WTC11 (cell line): Measurements from ENCODE around the gene KIAA1755. TPM values are rescaled to one million over a fixed set of nuclear protein-coding genes. Genes with fewer than 3 reads are reported as not detected.

ENCODE experiments used
- ATAC-seq: fragments of 200-7000 bp; cut with Tn5 transposase; 2 replicates; pipeline ENCODE4 v1.10.0; 2021; ENCODE audit warnings: mild to moderate bottlenecking, moderate library complexity
- CTCF ChIA-PET: fragments of 300-600 bp; sonication (Branson Sonifier 250); formaldehyde crosslinking; loops from one replicate; lab custom pipeline; 2021; ENCODE audit warnings: antibody characterized with exemption; lab: Charles Lee
- POLR2A ChIA-PET: fragments of 350-600 bp; sonication (Branson Sonifier 250); formaldehyde crosslinking; loops from one replicate; lab custom pipeline; 2021; ENCODE audit warnings: antibody characterized with exemption; lab: Charles Lee
- DNase-seq: peaks from one replicate; pipeline ENCODE4 v3.0.0; 2021; ENCODE audit warnings: low spot score
- H3K27ac Mint-ChIP-seq: 2 replicates; pipeline ENCODE4 v1.8.0; 2021; ENCODE audit warnings: mixed read lengths
- H3K27me3 Mint-ChIP-seq: 2 replicates; pipeline ENCODE4 v1.8.0; 2021; ENCODE audit warnings: low read depth, mild to moderate bottlenecking, moderate library complexity, mixed read lengths
- H3K36me3 Mint-ChIP-seq: 2 replicates; pipeline ENCODE4 v1.8.0; 2021; ENCODE audit warnings: mixed read lengths
- H3K4me1 Mint-ChIP-seq: 2 replicates; pipeline ENCODE4 v1.8.0; 2022; ENCODE audit warnings: mixed read lengths
- H3K4me3 Mint-ChIP-seq: 2 replicates; pipeline ENCODE4 v1.8.0; 2021; ENCODE audit warnings: mild to moderate bottlenecking, moderate library complexity, mixed read lengths
- H3K9me3 Mint-ChIP-seq: 2 replicates; pipeline ENCODE4 v1.8.0; 2021; ENCODE audit warnings: mixed read lengths
- EMX1 ChIP-seq: fragments of 250-450 bp; sonication (Bioruptor Pico); IDR thresholded peaks from 2 replicates; pipeline ENCODE4 v1.8.0; 2021; ENCODE audit warnings: mild to moderate bottlenecking
- JAZF1 ChIP-seq: fragments of 250-450 bp; sonication (Bioruptor Pico); IDR thresholded peaks from 2 replicates; pipeline ENCODE4 v1.9.0; 2021; ENCODE audit warnings: moderate library complexity, mild to moderate bottlenecking, inconsistent platforms
- MYBL2 ChIP-seq: sonication (generic); formaldehyde crosslinking; IDR thresholded peaks from 2 replicates; pipeline ENCODE4 v1.8.1; 2023; ENCODE audit warnings: mild to moderate bottlenecking, moderate library complexity, missing genetic modification reagents
- NFATC4 ChIP-seq: fragments of 250-450 bp; sonication (Bioruptor Pico); IDR thresholded peaks from 2 replicates; pipeline ENCODE4 v1.9.0; 2021; ENCODE audit warnings: mild to moderate bottlenecking
- NFE2L1 ChIP-seq: sonication (generic); formaldehyde crosslinking; IDR thresholded peaks from 2 replicates; pipeline ENCODE4 v1.8.1; 2023; ENCODE audit warnings: missing genetic modification reagents
- NR1H2 ChIP-seq: sonication (generic); formaldehyde crosslinking; IDR thresholded peaks from 2 replicates; pipeline ENCODE4 v1.9.0; 2021; ENCODE audit warnings: mild to moderate bottlenecking, moderate library complexity, missing genetic modification reagents
- SMAD3 ChIP-seq: sonication (generic); formaldehyde crosslinking; IDR thresholded peaks from 2 replicates; pipeline ENCODE4 v1.8.0; 2022; ENCODE audit warnings: missing genetic modification reagents, mild to moderate bottlenecking, borderline replicate concordance
- SOX15 ChIP-seq: fragments of 250-450 bp; sonication (Bioruptor Pico); IDR thresholded peaks from 2 replicates; pipeline ENCODE4 v1.9.0; 2021; ENCODE audit warnings: mild to moderate bottlenecking
- SP1 ChIP-seq: sonication (generic); formaldehyde crosslinking; conservative IDR thresholded peaks from 2 replicates; pipeline ENCODE4 v1.8.1; 2022; ENCODE audit warnings: missing genetic modification reagents
- TCF7 ChIP-seq: sonication (generic); formaldehyde crosslinking; IDR thresholded peaks from 2 replicates; pipeline ENCODE4 v1.8.0; 2022; ENCODE audit warnings: mild to moderate bottlenecking, low read depth, missing genetic modification reagents, moderate library complexity
- TEAD4 ChIP-seq: sonication (generic); formaldehyde crosslinking; IDR thresholded peaks from 2 replicates; pipeline ENCODE4 v1.8.0; 2022; ENCODE audit warnings: mild to moderate bottlenecking, missing genetic modification reagents
- ZNF232 ChIP-seq: sonication (generic); formaldehyde crosslinking; IDR thresholded peaks from 2 replicates; pipeline ENCODE4 v1.8.0; 2022; ENCODE audit warnings: mild to moderate bottlenecking, missing genetic modification reagents
- total RNA-seq: library from RNA; stranded (reverse); gene quantifications from 3 replicates; pipeline ENCODE4 v1.2.3, GENCODE V29; 2021
- TF ChIP-seq, protein P1 (sequence below): sonication (generic); formaldehyde crosslinking; IDR thresholded peaks from 2 replicates; pipeline ENCODE4 v1.8.1; 2023; ENCODE audit warnings: mild to moderate bottlenecking, missing genetic modification reagents, moderate library complexity
- TF ChIP-seq, protein P2 (sequence below): sonication (generic); formaldehyde crosslinking; IDR thresholded peaks from 2 replicates; pipeline ENCODE4 v1.8.0; 2022; ENCODE audit warnings: mild to moderate bottlenecking, missing genetic modification reagents
- TF ChIP-seq, protein P3 (sequence below): sonication (generic); formaldehyde crosslinking; IDR thresholded peaks from 2 replicates; pipeline ENCODE4 v1.8.1; 2022; ENCODE audit warnings: low read depth, mild to moderate bottlenecking, moderate library complexity, missing genetic modification reagents, borderline replicate concordance
- TF ChIP-seq, protein P4 (sequence below): sonication (generic); formaldehyde crosslinking; IDR thresholded peaks from 2 replicates; pipeline ENCODE4 v1.8.1; 2023; ENCODE audit warnings: mild to moderate bottlenecking, moderate library complexity, missing genetic modification reagents
- TF ChIP-seq, protein P5 (sequence below): sonication (generic); formaldehyde crosslinking; conservative IDR thresholded peaks from 2 replicates; pipeline ENCODE4 v1.8.1; 2022; ENCODE audit warnings: mild to moderate bottlenecking, missing genetic modification reagents
- TF ChIP-seq, protein P6 (sequence below): fragments of 250-450 bp; sonication (Bioruptor Pico); IDR thresholded peaks from 2 replicates; pipeline ENCODE4 v1.9.0; 2021; ENCODE audit warnings: mild to moderate bottlenecking

Gene KIAA1755
- total RNA-seq, 1 experiment from 2014 or later, result 0.50 TPM

DNA sequence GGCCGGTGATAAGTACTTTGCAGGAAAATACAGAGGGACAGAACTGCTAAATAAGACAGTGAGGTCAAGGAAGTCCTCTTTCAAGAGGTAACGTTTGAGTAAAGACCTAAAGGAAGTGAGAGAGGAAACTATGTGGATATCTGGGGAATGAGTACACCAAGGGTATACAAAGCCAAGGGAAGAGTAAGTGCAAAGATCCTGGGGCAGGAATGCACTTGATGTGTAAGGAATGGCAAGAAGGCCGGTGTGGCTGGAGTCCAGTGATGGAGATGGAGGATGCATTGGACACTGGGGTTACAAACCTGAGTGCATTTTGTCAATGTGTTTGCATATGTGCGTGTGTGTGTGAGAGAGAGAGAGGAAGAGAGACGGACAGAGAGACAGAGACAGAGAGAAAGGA, 63.3 kb downstream of the KIAA1755 start:
- CTCF ChIA-PET, result interaction anchor here (1.0 to 1.7 kb wide), 4 partner anchors 22 to 140 kb away, joined by 3 to 4 read pairs (median 4); no protein-coding TSS in a partner anchor

DNA sequence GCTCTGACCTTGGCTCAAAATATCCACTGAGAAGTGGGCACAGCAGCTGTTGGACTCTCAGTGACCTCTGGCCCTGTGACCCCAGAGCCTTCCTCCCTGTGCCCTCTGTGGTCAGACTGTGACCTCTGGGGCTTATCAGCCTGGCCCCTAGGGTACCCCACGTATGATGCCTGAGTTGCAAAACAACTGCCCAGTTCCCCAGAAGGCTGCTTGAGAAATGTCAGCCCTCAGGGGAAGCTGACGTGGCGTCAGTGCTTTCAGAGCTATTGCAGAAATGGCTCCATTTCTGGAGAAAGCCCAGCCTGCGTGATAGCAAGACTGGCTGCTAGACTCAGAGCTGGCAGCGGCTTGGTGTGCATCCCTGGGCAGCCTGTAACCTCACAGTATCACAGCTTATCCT, 63.9 kb downstream of the KIAA1755 start:
- Mint-ChIP-seq H3K27me3 (no peaks in the 10 kb centered on the region; the same call in 1 of the 2 replicates), H3K4me1 (peaks cover 12% of the 10 kb centered on the region), H3K4me3 (no peak overlapping the region), H3K36me3 (peaks cover 6% of the 10 kb centered on the region), H3K9me3 (peaks cover 10% of the 10 kb centered on the region), H3K27ac (no peak overlapping the region)
- ChIA-PET CTCF (interaction anchor here (0.7 to 1.7 kb wide), 8 partner anchors 9 to 139 kb away, joined by 3 to 6 read pairs (median 4); no protein-coding TSS in a partner anchor), POLR2A (no interaction called here)
- no peak for ATAC-seq
- DNase-seq, result no peak
- TF ChIP-seq, protein P1, sequence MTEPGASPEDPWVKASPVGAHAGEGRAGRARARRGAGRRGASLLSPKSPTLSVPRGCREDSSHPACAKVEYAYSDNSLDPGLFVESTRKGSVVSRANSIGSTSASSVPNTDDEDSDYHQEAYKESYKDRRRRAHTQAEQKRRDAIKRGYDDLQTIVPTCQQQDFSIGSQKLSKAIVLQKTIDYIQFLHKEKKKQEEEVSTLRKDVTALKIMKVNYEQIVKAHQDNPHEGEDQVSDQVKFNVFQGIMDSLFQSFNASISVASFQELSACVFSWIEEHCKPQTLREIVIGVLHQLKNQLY, result no peak
- TF ChIP-seq NFATC4 (CRISPR knock-in tag) (no peak), TEAD4 (CRISPR knock-in tag) (no peak), NFE2L1 (CRISPR knock-in tag) (no peak), EMX1 (CRISPR knock-in tag) (no peak), NR1H2 (CRISPR knock-in tag) (no peak), SMAD3 (no peak), ZNF232 (CRISPR knock-in tag) (no peak), SOX15 (CRISPR knock-in tag) (no peak), SP1 (no peak), TCF7 (CRISPR knock-in tag) (no peak), MYBL2 (CRISPR knock-in tag) (no peak), JAZF1 (no peak)
- TF ChIP-seq, protein P2, sequence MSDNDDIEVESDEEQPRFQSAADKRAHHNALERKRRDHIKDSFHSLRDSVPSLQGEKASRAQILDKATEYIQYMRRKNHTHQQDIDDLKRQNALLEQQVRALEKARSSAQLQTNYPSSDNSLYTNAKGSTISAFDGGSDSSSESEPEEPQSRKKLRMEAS, result no peak
- TF ChIP-seq, protein P3, sequence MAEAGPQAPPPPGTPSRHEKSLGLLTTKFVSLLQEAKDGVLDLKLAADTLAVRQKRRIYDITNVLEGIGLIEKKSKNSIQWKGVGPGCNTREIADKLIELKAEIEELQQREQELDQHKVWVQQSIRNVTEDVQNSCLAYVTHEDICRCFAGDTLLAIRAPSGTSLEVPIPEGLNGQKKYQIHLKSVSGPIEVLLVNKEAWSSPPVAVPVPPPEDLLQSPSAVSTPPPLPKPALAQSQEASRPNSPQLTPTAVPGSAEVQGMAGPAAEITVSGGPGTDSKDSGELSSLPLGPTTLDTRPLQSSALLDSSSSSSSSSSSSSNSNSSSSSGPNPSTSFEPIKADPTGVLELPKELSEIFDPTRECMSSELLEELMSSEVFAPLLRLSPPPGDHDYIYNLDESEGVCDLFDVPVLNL (CRISPR knock-in tag), result no peak
- TF ChIP-seq, protein P4, sequence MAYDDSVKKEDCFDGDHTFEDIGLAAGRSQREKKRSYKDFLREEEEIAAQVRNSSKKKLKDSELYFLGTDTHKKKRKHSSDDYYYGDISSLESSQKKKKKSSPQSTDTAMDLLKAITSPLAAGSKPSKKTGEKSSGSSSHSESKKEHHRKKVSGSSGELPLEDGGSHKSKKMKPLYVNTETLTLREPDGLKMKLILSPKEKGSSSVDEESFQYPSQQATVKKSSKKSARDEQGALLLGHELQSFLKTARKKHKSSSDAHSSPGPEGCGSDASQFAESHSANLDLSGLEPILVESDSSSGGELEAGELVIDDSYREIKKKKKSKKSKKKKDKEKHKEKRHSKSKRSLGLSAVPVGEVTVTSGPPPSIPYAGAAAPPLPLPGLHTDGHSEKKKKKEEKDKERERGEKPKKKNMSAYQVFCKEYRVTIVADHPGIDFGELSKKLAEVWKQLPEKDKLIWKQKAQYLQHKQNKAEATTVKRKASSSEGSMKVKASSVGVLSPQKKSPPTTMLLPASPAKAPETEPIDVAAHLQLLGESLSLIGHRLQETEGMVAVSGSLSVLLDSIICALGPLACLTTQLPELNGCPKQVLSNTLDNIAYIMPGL (CRISPR knock-in tag), result no peak
- TF ChIP-seq, protein P5, sequence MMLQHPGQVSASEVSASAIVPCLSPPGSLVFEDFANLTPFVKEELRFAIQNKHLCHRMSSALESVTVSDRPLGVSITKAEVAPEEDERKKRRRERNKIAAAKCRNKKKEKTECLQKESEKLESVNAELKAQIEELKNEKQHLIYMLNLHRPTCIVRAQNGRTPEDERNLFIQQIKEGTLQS (CRISPR knock-in tag), result no peak
- TF ChIP-seq, protein P6, sequence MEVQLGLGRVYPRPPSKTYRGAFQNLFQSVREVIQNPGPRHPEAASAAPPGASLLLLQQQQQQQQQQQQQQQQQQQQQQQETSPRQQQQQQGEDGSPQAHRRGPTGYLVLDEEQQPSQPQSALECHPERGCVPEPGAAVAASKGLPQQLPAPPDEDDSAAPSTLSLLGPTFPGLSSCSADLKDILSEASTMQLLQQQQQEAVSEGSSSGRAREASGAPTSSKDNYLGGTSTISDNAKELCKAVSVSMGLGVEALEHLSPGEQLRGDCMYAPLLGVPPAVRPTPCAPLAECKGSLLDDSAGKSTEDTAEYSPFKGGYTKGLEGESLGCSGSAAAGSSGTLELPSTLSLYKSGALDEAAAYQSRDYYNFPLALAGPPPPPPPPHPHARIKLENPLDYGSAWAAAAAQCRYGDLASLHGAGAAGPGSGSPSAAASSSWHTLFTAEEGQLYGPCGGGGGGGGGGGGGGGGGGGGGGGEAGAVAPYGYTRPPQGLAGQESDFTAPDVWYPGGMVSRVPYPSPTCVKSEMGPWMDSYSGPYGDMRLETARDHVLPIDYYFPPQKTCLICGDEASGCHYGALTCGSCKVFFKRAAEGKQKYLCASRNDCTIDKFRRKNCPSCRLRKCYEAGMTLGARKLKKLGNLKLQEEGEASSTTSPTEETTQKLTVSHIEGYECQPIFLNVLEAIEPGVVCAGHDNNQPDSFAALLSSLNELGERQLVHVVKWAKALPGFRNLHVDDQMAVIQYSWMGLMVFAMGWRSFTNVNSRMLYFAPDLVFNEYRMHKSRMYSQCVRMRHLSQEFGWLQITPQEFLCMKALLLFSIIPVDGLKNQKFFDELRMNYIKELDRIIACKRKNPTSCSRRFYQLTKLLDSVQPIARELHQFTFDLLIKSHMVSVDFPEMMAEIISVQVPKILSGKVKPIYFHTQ (CRISPR knock-in tag), result no peak

More for the DNA sequence above, 63.3 kb downstream of the KIAA1755 start:
- H3K4me3 Mint-ChIP-seq, result no peak overlapping the region
- H3K27ac Mint-ChIP-seq, result no peak overlapping the region
- POLR2A ChIA-PET, result no interaction called here
- no peaks in the 10 kb centered on the region; the same call in 1 of the 2 replicates for H3K27me3 Mint-ChIP-seq
- TF ChIP-seq, protein P5 (CRISPR knock-in tag), result no peak
- peaks cover 6% of the 10 kb centered on the region for H3K36me3 Mint-ChIP-seq
- DNase-seq (no peak), ATAC-seq (no peak)
- H3K9me3 Mint-ChIP-seq, result peaks cover 10% of the 10 kb centered on the region
- H3K4me1 Mint-ChIP-seq, result peaks cover 12% of the 10 kb centered on the region
